GM19351 (cell line): ENCODE measurements around the gene APOB.

Source experiments
- ATAC-seq: cut with Tn5 transposase; IDR thresholded peaks from one replicate; pipeline ENCODE4 v1.9.1; 2021; ENCODE audit warnings: mild to moderate bottlenecking, moderate library complexity; ENCODE audit not compliant: unreplicated experiment

APOB gene

DNA sequence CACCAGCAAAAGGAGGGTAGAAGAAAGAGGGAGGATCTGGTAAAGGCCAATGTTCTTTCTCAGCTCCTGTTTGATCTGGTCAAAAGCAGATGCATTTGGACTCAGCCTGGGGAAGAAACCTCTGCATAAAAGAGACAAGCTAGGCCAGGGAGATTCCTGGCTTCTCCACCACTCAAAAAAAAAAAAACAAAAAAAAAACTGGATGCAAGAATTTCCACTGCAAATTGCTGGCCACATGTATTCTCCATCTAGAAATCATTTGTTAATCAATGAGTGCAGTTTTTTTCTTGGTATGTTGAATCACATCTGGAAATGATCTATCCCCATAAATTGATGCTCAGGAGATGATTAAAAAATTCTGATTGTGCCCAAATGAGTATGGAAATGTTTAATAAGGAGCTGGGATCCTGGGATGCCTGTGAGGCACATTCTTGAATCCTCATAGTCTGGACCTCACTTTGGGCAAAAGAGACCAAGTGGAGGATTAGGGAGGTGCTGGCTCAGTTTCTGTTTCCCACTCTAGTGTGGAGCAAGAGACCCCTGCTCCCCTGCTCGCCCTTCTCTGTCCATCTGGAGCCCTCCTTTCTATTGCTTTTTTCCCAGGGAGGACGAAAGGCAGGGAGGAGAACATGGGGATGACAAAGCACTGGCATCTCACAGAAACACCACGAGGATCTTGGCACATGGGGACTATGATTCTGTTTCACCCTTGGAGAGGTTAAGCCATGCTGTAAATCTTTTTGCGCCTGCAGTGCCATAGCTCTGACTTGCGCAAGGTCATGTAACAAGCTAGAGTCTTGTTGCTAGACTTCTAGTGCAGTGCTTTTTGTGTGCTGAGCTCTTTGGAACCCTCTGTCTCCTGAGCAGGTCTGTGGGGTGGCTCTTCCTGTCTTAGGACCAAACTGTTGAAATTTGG is 57.6 kb downstream of the APOB start:
- no peak for ATAC-seq

DNA sequence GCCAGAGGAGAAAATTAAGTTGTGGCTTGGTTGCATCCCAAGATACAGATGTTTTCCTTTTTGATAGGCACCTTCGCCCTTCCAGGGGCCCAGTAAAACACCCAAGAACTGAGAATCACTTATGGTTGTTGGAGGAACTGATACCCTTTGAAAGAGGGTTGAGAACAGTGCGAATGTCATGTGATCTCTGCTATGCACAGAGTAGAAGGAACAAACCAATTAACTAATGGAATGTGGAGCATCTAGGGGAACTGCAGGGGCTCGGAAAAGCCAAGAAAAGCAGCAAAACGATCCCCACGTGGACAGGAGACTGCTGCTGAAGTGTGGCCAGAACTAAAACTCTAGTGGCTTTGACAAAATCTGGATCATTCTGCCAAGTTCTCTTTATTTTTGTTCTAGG is 58.8 kb downstream of the APOB start:
- ATAC-seq: peak; percentile 49

DNA sequence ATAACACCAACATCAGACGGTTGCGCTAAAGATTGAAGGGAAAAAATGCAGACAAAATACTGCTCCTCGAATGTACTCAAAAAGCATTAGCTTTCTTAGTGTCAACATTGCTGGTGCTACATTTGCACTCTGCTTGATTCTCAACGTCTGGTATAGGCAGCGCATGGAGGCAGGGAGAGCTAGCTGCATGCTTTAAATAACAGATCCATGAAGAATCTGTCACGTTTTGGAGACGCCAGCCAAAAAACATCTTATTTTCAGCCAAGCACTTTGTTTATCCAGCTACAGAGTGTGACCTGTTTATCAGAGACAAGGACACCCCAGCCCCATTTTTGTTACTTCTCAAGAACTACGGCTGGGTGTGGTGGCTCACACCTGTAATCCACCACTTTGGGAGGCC is 59.5 kb downstream of the APOB start:
- ATAC-seq: no peak

DNA sequence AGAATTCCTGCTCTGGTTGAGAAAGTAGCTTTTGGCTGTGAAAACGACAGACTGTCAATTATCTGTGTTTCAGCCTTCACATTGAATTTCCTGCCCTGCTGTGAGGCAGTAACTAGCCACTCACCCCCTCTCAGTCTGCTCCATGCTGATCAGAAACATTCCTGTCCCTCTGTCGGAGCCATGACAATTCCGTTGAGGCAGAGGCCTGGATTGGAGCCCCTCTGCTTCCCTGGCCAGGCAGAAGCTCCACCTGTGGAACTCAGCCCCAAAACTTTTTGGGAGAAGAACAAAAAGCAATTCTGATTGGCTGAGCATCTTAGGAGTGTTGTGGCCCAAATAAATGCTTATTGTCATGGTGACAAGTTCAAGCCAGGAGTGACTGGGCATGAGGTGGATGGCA is 60.0 kb downstream of the APOB start:
- no peak for ATAC-seq

DNA sequence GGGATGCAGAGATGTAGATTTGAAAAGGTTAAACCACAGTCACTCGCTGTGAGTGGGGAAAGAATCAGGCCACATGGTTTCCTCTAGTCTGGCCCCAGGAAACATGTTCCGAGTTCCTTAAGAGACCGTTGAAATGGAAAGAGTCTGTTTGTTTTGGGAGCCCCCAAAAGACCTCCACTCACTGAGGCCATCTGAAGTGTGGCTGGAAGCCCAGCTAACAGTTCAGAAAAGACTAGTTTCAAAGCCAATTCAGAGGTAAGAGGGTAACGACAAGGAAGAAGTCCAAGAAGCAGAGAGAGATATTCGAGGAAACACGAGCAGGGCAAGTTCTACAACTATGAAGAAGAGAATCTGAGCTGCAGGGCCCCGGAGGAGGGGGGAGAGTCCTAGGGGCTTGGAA is 61.0 kb downstream of the APOB start:
- no peak for ATAC-seq

DNA sequence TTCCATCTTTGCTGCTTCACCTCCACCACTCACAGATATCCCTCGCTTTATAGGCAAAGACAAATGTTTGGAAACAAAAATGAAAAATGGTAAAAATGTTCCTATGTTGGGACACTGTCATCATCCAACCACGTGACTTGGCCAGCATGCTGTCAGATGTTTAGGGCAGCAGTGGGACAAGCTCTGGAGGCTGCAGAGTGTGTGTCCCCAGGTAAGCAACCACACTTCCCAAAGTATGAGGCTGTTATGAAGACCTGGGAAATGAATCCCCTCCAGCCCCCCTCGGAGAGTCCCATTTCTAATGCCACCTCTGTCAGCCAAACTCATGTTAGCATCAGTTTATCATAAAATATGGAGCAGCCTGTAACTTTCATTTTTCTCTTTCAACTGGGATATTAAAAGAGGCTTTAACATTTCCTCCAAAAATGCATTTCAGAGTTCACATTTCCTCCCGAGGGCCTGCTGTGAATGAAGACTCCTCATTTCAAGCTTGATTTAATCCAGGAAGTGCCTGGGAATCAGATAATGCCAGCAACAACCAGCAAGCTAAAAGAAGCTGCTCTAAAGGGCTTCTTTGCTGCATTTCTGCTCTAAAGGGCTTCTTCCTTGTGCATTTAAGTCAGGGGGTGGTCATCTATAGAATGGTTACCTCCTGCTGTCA is 66.2 kb downstream of the APOB start:
- ATAC-seq: no peak

DNA sequence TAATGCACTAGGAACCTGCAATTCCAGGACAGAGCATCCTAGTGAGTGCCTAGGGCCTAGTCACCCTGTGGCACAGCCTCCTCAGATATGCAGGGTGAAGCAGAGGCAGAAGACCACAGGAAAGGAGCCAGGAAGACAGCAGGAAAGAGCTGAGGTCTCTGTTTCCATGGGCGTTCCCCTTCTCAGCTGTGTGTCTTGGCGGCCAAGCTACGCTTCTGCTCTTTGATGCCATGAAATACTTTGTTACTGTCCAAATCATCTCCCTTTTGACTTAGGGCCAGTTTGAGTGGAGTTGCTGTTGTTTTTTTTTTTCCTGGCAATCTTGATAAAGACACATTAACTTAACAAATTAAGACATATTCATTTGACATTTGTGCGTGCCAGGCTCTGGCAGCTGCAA is 67.3 kb downstream of the APOB start:
- ATAC-seq: no peak

DNA sequence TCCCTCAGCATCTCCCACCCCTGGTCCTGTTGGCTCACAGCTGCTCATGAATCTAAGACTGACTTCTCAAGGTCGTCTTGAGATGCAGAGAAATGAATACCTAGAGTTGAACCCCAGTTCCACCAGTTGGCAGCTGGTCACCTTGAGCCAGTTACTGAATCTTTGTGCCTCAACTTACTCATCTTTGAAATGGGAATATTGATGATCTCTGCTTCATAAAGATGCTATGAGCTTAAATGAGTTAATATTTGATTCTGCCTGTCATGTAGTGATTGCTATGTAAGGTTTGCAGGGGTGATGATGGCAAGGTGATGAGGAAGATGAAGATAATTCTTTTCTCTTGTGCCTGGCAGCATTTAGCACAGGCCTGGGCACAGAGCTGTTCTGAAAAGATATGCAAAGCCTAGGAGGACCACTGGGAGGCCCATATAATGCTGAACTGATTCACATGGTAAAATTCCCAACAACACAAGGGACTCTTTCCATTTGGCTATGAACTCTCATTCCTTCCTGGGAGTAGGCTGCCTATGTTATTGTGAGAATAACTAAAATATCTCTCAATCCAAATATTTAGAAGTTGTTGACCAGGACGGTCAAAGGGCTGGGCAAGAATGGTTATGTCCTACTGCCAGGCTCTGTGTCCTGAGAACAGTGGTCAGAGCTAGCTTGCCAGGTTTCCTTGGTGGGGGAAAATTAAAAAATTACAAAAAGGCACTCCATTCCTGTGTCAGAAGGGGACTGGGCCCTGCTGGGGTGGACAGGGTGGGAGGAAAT is 70.9 kb downstream of the APOB start:
- no peak for ATAC-seq

DNA sequence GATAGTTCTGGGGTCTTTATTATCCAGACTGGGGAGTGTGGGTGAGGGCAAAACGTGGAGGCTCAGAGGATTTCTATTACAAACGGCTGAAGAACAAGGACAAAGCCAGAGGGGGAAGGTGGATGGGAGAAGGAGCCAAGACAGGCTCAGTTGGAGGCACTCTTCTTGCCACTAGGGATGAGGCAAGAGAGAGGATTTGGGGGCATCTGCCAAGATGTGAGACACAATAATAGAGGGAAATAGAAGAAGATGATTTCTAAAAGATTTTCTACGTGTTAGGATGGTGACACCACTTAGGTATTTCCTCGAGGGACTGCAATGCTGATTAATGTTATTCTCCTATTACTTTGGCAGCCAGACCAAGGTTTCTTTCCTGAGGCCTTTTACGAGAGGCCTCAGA is 71.8 kb downstream of the APOB start:
- ATAC-seq: no peak

DNA sequence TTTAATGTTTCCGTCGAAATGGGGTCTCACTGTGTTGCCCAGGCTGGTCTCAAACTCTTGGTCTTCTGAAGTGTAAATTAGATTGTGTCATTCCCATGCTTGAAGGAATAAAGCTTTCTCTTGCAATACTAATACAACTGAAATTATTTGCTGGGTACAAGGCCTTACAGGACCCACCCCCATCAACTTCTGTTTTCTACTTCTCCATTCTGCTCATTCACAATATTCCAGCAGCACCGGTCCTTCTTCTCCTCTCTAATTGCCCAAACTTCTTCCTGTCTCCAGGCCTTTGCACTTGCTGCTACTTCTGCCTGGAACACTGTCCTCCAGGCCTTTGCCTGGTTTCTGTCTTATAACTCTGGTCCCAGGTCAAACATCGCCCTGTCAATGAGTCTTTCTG is 73.8 kb downstream of the APOB start:
- no peak for ATAC-seq

DNA sequence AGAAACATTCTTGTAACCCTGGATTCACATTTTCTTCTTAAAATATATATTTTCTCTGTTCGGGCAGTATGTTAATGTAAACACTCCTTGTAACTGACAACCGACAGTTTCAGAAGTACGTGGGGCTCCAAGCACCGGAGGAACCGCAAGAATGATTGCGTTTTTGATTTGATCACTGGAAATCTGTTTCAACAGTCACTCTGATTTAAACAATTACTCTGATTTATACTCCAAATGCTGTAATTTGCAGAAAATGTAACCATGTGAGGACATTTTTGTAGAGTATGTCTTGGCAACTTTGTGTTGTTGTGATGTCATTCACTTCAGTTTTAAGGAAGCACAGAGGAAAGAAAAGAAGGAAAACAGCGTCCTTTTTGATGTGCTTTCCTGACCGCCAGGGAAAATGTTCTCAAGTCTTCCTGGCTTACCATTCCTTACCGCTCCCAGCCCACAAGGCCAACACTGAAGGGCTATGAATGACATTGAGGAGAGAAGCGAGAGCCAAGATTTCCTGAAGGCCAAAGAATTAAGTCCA is 77.7 kb downstream of the APOB start:
- ATAC-seq: no peak

DNA sequence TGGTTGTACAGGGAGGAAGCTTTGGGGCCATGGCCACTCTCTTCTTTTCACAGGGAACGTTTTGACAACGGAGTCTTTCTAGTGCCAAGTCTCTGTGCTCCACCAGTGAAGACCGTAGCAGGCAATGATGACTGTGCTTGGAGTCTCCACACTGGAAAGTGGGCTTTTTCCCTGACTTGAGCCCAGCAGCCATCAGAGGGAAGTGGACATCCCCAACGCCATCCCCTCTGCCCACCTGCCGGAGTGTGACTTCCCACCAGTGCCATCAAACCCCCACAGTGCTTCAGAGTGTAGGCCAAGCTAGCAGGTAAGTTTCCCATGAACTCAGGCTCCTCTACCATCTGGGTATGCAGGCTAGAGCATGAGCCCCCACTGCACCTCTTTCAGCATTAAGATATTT is 78.7 kb downstream of the APOB start:
- ATAC-seq: no peak

DNA sequence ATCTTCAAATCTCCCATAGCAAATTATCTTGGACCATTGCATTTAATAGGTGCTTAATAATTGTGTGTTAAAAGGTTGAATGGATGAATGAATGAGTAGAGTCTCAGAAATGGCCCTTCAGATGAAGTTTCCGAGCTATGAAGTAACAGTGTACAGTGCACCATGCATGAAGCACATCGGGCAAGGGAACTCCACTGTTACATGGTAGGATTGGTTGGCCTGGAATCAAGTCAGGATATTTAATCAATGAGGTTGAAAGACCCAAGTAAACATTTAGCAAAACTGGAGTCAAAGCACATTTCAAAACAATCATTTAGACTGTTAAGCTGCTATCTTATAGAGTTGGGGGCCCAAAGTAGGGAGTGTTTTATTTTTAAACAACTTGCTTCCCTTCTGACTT is 80.0 kb downstream of the APOB start:
- ATAC-seq: no peak

DNA sequence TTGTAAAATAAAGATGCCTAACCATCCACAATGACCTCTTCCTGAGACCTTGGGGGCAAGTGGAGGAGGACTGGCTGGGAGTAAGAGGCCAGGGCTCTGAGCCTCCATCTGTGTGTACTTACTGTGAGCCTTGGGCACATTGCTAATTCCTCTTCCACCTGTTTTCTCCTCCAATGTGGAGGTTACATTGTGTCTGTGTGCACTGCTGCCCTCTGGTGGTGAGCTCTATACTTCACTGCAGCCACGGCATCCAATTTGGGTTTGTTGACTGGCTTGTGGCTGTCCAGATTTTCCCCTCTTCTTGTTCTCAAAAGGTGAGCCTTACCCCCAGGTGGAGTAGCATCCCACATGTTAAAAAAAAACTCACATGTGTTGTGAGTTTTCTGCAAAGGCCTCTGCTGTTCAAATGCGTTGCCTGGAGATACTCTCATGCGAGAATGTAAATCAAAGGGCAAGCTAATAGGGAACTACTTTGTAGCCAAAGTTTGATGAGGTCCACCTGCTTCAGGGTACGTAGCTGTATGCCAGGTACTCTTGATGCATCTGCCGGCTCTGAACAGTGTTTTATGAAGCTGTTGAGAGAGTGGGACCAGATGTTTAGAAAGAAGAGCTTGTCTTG is 80.8 kb downstream of the APOB start:
- ATAC-seq: peak; percentile 88

DNA sequence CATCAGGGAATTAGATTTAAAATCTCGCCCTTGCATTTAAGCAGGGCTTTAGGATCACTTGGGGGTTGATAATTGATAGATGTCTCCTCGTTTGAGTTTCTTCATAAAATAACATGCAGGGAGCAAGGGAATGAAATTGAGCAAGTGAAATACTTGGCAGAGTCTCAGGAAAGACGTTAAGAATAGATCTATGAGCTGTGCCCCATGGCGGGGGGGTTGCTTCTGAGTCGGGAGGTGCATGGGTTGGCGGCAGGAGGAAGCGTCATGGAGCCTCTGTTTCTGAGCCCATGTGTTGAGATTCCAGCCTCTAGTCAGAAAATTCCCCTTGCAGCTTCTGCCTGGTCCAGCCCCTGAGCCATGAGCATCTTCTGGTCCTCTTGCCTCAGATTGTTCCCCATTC is 82.0 kb downstream of the APOB start:
- ATAC-seq: no peak

DNA sequence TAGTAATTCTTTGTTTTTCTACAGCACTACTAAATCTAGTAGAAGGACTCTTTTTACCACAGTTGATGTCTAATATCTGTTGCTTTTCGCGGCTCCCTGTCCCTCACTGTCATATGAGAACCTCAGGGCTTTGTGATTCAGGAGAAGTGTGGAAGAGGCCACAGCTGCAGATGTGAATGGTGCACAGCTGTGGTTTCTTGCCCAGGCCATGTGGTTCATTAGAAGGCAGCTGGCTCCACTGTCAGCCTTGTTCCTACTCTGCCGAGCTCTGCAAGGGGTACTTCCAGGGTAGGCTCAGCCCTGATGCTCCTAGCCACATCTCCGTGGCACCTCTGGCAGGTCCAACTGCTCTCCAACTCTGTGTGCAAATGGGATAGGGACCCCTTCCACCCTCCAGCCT is 83.9 kb downstream of the APOB start:
- ATAC-seq: no peak

DNA sequence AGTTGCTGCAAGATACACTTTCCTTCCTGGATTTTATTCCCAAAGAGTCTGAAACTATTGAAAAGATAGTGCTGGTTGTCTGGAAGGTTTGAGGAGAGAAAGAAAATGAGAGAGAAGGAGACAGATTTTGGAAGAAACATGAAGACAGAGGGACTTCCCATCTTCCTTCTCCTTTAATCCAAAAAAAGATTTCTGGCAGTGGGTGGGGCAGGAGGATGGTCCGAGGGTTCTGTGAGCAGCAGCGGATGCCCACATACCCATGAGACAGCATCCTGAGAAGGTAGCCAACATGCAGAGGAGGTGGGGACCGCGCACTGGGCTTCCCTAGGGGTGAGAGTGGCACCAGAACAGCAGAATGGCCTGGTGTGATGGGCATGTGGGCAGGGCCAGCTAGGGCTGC is 84.6 kb downstream of the APOB start:
- no peak for ATAC-seq

DNA sequence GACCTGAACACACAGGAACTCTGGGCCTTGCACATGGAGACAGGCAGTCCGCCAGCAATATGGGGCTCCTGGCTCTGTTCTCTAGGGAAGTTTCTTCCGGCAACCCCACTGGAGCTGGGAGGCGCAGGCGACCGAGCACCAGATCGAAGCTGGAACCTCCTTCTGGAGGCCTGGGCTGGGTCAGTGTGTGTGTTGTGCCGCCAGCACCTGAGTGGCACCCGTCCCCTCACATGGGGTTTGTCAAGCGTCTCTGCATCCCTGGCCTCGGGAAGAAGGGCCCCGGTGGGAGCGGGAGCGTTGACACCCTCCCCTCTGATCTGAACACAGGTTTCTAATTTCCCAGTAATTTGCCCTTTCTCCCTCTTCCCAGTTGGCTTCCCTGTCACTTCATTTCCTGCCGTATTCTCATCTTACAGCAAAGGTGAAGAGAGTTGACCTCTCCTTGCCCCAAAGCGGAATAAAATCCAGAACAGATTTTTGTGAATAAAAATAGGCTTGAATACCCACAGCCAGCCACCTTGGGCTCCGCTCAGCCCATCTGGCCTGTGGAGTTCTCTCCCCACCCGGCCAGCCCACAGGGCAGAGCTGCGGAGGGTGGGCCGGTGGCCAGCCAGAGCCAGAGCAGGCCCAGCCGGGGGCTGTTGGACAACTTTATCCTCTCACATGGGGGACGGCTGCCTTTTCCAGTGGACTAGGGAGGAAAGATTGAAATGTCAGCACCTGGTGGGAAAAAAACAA is 85.9 kb downstream of the APOB start:
- no peak for ATAC-seq

DNA sequence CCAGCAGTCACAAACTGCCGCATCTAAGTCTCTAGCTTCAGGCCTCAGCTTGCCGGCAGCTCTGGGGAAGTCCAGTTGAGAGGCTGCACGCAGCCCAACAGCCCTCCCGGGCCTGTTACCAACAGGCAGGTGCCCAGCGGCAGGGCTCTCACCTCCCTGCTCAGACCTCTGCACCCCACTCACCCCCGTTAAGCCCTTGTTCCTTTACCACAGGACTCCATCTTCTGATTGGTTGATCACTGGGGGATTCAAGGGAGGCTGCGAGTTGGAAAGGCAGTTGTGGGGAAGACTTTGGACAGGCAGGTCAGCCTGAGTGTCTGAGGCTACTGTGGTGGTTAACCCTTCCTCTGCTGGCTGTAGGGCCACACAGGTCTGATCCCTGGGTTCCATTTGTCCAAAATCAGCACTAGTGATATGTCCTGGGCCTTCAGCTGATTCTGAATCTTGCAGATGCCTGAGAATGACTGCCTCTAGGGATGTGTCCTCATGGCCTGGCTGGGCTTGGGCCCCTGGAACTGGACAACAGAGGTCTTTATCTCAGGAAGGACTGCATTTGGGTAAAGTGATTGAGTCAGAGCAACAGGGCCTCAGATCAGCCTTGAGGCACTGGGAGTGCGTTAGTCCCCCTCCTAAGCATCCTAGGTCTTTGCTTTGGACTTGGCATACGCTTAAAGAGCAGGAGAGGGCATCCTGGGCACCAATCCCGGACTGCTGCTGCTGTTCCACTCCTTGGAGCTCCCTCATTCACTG is 88.4 kb downstream of the APOB start:
- ATAC-seq: no peak
